Measurements from ENCODE around the gene ERCC5.
A peak's percentile ranks its signal among the peaks of the same experiment; 100 is the strongest.

ERCC5 gene

DNA sequence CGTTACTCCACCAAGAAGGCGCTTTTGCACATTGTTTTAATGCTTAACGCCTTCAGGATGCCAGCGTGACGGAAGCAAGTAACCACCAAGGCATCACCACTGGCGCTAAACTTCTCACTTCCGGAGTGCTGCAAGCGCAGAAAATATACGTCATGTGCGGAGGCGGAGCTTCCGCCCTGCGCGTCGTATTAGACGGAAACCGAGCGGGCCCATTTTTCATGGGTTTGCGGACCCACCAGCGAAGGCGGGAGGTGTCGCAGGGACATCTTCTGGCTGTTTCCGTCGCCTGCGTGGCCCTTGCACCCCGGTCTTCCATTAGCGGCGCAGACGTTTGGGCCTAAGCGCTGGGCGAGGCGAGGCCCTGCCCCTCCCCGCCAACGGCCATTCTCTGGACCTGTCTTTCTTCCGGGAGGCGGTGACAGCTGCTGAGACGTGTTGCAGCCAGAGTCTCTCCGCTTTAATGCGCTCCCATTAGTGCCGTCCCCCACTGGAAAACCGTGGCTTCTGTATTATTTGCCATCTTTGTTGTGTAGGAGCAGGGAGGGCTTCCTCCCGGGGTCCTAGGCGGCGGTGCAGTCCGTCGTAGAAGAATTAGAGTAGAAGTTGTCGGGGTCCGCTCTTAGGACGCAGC is at the start of gene ERCC5:
Gene ERCC5, plus strand, starts transcription at position 403 of the 631 bp plus-strand sequence. CDS start 235 bp downstream, outside the sequence.
- DNase-seq (ENCODE audit: low read depth): peak; percentile 92

DNA sequence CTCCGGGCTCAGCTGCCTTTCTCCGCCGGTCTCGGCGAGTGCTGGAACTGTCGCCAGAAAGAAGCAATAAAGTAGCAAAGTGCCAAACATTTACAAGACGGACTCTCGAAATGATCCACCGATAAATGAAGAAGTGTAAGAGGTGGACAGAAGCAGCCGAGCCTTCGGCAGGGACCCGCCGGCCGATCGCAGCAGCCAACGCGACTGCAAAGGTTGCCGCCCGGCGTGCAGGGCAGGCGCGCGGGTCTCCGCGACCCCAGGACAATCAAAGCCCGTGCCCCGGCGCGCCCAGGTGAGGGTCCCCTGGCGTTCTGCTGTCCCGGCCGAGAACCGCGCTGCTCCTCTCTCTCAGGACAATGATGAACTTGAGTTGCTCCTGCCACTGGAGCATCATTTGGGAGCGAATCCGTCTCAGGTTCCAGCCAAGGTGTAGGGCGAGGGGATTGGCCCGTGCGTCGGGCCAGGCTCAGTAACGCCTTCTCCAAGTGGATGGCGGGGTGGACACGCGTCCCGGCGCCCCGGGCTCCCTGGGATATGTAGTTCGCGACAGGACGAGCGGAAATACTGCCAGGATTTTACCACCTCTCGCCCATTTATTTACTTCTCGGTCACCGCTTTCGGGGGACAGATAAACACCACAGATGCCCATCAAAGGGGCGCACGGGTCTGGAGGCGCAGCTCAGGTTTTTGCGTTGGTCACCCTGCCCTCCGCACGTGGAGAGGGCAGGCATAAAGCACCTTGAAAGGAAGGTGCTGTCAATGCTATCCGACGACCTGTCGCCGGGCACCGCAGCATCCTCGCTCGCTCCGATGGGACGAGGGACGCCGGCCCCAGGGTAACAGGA is 47.0 kb upstream of the ERCC5 start, which contains the start of the genes BIVM and POGLUT2:
Gene BIVM, plus strand, starts transcription at position 539 of the 845 bp plus-strand sequence. CDS start 8,149 bp downstream, outside the sequence.
Gene POGLUT2, minus strand, starts transcription at position 396 of the 845 bp plus-strand sequence. Its CDS starts 306 bp downstream, at position 90.
- DNase-seq (ENCODE audit: low read depth): peak; percentile 60

DNA sequence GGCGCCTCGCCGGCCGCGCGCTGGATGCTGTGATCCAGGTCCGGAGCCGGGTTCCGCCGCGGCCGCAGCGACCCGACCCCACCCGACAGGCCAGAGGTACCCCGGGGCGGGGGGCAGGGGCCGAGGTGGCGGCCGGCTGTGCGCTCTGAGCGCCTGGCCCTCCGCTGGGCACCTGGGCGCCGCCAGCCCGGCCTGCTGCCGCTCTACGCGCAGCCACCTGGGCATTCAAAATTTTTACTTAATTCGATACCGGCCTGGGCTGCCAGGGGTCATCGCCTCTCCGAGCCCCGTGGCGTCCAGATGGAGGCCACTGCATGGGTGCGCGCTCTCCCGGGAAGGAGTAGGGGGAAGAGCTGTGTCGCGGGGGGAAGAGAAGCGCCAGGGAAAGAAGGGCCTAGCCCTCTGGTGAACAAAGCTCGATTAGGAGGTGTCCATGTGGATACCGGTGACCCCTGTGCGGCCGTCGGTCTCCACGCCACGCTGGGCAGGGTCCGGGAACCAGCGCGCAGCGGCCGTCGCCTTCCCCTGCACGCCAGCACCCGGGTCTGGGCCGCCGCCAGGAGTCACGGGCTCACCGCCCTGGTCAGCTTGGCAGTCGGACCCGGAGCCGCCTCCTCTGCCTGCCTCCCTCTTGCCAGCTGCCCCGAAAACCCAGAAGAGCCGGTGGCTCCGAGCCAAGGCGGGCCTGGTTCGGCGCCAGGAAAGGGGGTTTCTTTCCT is 46.2 kb upstream of the ERCC5 start:
- no peak for DNase-seq (ENCODE audit: low read depth)

DNA sequence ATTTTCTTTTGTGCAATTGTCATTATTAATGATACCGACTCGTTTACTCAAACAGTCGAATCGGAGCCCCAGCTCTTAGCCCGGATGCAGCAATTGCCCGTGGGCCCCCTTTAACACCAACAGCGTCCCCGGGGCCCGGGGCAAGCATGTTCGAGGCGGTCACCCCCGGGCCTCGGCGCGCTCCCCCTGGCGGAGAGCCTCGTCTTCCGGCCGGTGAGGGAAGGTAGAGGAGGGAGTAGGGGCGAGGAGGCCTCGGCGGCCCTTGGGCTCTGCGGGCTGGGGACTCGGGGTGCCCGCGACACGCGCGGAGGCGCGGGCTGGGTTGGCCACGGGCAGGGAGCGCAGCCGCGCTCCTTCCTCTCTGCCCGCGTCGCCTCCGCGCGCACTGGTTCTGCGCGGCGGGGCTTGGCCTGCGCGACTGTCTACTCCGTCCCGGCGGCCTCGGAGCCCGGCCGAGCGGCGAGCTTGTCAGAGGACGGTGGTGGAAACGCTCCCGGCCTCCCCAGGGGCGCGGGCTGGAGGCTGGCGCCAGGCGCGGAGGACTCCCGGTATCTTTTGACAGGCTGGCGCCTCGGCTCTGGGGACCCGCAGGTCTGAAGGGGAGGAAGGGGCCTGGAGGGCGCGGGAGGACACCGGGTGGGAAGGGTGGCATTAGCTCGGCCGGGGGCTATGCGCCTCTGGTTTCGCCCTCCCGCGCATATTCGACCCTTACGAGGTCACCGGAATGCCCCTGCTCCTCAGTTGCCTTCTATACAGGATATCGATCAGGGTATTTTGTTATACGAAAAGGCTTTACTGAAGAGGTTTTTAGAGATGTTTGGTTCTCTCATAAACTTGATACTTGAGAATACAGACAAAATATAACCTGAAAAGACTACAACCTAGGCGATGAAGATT is 45.4 kb upstream of the ERCC5 start:
- DNase-seq (ENCODE audit: low read depth): peak; percentile 49

DNA sequence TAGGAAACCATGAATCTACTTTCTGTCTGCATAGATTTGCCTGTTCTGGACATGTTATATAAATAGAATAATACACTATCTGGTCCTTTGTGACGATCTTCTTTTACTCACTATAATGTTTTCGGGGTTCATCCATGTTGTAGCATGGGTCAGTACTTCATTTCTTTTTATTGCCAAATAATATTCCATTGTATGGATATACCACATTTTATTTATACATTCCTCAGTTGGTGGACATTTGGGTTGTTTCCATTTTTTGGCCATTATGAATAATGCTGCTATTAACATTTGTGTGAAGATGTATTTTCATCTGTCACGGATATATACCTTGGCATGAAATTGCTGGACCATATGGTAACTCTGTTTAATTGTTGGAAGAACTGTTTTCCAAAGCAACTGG is 40.2 kb upstream of the ERCC5 start:
- DNase-seq (ENCODE audit: low read depth): no peak

DNA sequence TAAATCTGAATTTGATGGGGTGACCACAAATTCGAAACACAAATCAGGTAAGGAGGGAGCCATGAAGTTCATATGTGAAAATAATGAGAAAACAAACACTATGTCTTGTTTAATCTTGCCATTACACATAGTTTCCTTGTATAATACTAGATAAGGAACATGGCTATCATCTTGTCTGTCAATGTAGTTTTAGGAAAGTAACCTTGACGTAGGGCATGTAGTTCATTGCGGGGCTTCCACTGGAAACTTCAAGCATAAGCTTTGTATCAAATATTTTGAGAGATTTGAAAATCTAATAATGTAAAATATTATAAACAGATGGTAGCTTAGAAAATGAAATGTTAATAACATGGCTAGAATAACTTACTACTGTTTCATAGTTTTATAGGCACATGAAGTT is 38.1 kb upstream of the ERCC5 start:
- DNase-seq (ENCODE audit: low read depth): no peak

DNA sequence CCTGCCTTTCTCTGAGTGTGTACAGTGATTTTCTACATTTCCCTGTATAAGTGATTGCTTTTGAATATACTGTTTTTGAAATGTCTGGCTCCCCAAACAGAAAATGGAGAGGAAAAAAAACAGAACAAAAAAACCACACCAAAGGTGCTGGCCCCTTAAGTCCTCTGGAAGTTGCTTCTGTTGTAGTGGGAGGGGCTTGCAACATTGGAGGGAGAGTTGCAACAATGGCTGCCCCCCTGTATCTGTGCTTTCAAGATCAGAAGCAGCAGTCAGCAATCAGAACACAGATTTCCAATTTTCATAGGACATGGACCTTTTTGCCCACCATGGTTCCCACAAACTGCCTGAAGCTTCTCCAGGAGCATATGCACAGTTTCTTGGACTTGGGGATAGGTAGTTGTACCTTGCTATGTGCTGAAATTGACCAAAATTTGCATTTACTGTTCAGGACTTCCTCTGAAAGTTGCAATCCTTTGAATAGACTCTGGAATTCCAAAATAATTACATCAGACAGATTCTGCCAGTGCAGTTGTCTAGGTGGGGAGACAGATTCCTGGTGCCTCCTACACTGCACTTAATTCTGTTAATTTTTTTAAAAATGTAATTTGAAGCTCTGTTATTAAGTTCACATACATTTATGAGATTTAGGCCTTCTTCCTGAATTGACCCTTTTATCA is 33.1 kb upstream of the ERCC5 start:
- no peak for DNase-seq (ENCODE audit: low read depth)

DNA sequence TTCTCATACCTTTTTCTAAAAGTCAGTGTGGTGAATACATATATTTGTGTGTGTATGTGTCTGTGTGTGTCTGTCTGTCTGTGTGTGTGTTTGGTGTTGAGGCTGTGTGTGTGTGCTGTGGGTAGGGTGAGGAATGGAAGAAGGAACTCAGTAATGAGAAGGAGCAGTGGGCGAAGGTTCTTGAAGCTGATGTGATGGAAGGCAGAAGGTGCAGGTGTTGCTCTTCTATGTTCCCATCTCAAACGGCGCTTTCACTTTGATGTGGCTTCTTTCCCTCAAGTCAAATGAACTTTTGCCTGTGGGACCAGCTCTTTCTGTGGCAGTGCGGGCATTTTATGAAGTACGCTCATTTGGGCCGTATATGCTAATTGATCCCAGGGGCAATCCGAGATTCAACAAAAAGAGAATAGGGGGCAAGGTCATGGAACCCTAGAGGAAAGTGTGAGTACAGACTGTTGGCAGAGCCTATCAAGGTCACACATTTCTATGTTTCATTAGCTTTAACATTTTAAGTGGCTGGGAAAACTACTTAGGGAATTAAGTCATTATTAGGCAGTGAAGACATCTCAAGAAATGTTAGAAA is 31.7 kb upstream of the ERCC5 start:
- no peak for DNase-seq (ENCODE audit: low read depth)

DNA sequence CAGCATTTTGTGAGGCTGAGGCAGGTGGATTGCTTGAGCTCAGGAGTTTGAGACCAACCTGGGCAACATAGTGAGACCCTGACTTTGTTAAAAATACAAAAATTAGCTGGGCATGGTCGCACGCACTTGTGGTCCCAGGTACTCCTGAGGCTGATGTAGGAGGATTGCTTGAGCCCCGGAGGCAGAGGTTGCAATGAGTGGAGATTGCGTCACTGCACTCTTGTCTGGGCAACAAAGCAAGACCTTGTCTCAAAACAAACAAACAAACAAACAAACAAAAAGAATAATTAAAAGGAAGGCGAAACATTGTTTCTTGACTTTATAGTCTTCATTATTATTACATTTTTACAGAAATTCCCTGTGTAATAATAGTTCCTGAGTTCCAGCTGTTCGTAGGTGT is 31.0 kb upstream of the ERCC5 start:
- no peak for DNase-seq (ENCODE audit: low read depth)

DNA sequence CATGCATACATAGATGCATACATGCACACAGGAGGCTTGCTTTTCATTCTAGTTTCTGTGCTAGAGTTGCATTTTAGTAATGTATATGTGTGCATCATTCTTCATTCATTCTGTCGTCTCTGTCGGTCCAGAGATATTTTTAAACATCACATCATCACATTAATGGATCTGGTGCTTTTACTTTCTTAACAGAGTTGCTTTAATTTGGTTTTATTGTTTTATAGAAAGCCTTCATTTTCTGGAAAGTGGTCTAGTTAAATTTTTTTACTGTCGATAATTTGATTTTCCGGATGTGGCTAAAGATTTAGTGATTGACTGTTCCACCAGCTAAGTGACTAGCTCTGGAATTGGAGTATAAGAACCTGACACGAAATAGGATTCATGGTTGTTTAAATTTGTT is 30.0 kb upstream of the ERCC5 start:
- no peak for DNase-seq (ENCODE audit: low read depth)

DNA sequence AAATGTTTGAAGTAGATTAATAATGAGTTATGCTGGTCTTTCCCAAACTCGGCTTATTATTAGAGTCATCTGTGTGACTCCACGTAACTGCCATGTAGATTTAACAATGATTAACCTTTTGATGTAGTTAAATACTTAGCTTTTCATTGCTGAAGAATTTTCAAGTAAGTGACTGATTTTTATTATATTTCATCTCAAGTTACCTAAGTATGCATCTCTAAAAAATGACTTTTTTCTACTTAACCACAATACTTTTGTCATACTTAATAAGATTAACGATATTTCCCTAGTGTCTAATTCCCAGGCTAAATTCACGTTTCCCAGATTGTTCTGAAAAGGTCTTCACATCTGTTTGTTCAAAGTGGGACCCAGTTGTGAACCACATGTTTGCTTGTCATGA is 29.1 kb upstream of the ERCC5 start:
- DNase-seq (ENCODE audit: low read depth): no peak

DNA sequence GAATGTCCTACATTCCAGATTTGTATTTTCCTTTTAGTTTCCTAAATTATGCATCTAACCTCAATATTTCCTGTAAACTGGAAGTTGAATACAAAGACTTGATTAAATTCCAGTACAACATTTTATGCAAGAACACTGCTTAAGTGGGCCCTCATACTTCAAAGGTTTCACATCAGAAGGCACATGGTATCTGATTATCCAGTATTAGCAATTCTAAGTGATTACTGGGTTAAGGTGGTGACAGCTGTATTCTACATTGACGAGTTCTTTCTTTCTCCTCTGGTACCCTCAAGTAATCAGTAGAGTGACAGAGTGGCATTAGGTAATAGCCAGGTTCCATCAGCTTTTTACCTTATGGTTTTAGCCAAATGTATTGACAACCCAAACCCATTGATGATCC is 28.6 kb upstream of the ERCC5 start:
- DNase-seq (ENCODE audit: low read depth): no peak

DNA sequence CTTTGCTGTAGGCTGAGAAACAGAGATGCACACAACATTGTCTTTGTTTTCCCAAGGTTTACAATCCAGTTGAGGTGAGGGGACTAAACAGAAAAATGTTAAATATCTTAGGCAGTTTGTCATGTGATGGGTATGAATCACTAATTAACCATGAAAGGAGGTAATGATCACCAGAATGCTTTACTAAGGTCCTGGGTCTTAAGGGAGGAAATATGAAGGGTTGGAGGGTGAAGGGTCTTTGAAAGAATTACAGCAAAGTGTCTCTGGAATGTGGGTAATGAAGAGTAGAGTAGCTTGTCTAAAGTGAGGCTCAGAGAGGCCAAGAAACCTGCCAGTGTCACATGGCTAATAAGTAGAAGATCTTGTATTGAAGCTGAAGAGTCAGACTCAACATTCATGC is 27.9 kb upstream of the ERCC5 start:
- DNase-seq (ENCODE audit: low read depth): no peak

DNA sequence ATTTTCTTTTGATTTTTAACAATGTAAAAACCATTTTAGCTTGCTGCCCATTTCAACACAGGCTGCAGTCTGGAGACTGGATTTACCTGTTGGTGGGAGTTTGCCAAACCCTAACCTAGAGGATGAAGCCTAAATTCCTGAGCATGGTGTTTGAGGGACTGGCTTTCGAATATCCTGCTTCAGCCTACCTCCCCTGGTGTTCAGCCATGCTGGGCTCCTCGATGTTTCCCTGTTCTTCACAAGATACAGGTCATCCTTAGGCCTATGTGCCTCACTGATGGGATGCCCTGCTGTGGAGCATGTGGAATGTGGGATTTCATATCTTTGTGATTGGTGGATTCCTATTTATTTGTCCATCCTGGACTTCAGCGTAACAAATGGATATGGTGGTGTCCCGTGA is 20.4 kb upstream of the ERCC5 start:
- no peak for DNase-seq (ENCODE audit: low read depth)

DNA sequence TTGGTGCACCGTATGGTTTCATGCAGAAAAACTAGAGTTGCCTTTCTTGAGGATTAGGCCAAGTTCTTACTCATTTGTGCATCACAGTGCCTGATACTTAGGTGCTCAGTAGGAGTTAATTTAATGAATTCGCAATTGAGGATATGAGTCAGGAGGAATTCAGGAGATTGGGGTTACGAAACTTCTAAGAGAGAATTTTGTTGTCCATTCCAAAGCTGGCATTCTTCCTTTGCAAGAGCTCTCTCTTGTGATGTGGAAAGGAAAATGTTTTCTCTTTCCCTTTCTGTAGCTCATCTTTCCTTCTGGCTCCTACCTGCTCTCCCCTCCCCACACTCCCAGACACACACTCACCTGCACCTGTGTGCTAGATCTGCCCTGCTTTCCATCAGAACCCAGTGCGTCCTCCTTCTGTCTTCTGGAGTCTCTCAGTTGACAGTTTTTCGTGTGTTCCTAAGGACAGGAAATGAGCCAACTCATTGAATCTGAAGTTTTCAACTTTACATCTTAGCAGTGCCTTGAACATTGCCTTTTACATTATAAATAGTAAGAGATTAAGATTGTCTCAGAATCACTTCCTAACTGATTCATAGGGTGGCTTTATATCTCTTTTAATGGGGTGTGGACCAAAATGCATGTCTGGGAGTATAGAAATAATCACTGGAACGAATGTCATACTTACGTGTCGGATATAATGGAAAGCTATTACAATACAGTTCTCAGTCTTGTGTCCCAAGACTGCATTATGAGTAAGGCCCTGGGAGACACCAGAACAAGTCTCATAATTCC is 19.7 kb upstream of the ERCC5 start:
- no peak for DNase-seq (ENCODE audit: low read depth)

DNA sequence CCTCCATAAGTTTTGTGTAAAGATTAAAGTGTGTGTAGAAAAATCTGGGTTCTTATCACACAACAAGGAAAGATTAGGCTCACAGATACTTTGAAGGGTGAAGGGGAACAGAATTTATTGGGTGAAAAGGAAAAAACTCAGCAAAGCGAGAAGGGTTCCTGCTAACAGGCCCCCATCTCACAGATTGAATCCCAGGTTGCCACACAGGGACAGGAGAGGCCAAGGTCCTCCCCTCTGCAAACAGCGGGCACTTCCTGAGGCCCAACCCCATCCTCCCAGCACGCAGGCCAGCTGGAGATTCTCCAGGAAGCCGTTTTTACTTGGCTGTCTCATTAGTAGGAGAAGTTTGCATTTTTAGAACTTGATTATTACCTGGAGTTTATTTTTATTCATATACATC is 15.2 kb upstream of the ERCC5 start:
- no peak for DNase-seq (ENCODE audit: low read depth)

DNA sequence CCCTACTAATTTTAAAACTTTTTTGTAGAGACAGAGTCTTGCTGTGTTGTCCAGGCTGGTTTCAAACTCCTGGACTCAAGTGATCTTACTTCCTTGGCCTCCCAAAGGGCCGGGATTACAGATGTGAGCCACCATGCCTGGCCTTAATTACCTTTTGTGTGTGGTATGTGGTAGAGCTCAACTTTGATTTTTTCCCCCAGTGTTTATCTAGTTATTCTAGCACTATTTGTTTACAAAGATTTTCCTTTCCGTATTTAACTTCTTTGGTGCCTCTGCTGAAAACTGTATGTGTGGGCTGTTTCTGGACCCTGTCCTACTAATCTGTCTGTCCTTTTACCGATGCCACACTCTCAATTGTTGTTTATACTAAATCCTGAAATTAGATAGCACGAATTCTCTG is 9.4 kb upstream of the ERCC5 start:
- no peak for DNase-seq (ENCODE audit: low read depth)

DNA sequence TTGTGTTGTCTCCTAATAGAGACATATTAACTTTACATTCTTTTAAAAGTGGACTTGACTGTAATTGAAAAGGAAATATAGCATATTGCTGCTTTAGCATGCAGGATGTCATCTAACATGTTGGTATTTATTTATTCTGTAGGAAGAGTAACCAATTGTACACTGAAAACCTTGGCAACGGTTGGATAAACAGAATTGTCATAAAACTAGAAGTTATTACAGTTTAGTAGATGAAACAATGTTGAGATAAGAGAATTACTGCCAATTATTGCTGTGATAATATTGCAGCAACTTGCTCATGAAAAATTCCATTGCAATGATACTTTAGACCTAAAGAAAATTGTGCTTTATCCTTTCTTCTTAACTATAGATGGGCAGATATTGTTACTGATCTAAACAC is 7.6 kb upstream of the ERCC5 start:
- DNase-seq (ENCODE audit: low read depth): no peak

DNA sequence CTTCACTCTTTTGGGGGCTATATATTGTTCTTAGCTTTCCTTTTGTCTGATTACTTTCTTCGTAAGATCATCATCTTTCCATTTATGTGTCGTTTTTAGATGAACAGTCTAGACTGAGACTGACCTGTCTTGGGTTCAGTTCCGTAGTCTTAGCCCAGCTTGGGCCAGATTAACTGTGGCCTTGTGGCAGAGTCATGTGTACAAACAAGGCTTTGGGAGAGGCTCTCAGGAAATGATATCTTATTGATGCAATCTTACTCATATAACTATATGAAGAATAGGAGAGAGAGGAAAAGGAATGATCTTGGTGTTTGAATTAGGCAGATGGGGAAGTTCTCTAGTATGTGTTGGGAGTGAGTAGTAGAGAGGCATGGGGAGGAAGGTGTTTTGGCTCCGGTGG is 6.8 kb upstream of the ERCC5 start:
- no peak for DNase-seq (ENCODE audit: low read depth)

DNA sequence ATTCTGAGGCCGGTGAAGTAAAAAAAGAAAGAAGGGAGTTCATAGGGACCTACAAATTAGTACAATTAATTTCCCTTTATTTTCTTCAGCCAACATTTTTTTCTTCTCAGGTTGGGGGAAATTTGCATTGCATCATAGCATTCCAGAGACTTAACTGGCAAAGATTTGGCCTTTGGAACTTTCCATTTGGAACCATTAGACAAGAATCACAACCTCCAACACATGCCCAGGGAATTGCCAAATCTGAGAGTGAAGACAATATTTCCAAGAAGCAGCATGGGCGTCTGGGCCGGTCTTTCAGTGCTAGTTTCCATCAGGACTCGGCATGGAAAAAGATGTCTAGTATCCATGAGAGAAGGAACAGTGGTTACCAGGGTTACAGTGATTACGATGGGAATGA is 6.4 kb upstream of the ERCC5 start:
- no peak for DNase-seq (ENCODE audit: low read depth)
